Loucy (cell line): ENCODE data around the gene CBX4.

ENCODE experiments used
- CTCF ChIP-seq: fragments of 200-600 bp; sonication (generic); conservative IDR thresholded peaks from 2 replicates; pipeline ENCODE4 v1.5.1; 2014; ENCODE audit warnings: mild to moderate bottlenecking, antibody characterized with exemption, low read length
- EZH2phosphoT487 ChIP-seq: fragments of 200-600 bp; IDR thresholded peaks from 2 replicates; pipeline ENCODE4 v1.6.1; 2018; ENCODE audit warnings: antibody characterized with exemption, mild to moderate bottlenecking, moderate library complexity, borderline replicate concordance

GRCh38 chr17:79802736-79803420, 36.4 kb downstream of the CBX4 start:
- TF ChIP-seq CTCF (no peak), EZH2phosphoT487 (no peak)
